ENCODE results near the gene ANGPTL2.

The ANGPTL2 gene

GRCh38 chr9:127075624-127076372, 46.6 kb downstream of the ANGPTL2 start:
- DNase-seq (ENCODE audit: low spot score), result no peak

GRCh38 chr9:127074561-127075548, 47.6 kb downstream of the ANGPTL2 start:
- peak; percentile 41 for DNase-seq (ENCODE audit: low spot score)

- DNase-seq (ENCODE audit: low spot score), result no peak
Observed at GRCh38 chr9:127067603-127068220, 54.7 kb downstream of the ANGPTL2 start.

- no peak for DNase-seq (ENCODE audit: low spot score)
Observed at GRCh38 chr9:127066851-127067136, 55.6 kb downstream of the ANGPTL2 start.

- no peak for DNase-seq (ENCODE audit: low spot score)
Observed at GRCh38 chr9:127066060-127066850, 56.2 kb downstream of the ANGPTL2 start.

GRCh38 chr9:127065592-127065991, 56.8 kb downstream of the ANGPTL2 start:
- DNase-seq (ENCODE audit: low spot score), result no peak

- no peak for DNase-seq (ENCODE audit: low spot score)
Observed at GRCh38 chr9:127064335-127064734, 58.1 kb downstream of the ANGPTL2 start.

GRCh38 chr9:127061411-127061810, 61.0 kb downstream of the ANGPTL2 start:
- no peak for DNase-seq (ENCODE audit: low spot score)

- no peak for DNase-seq (ENCODE audit: low spot score)
Observed at GRCh38 chr9:127059765-127060361, 62.6 kb downstream of the ANGPTL2 start.

GRCh38 chr9:127059030-127059429, 63.4 kb downstream of the ANGPTL2 start:
- no peak for DNase-seq (ENCODE audit: low spot score)

GRCh38 chr9:127058645-127059021, 63.8 kb downstream of the ANGPTL2 start:
- peak; percentile 65 for DNase-seq (ENCODE audit: low spot score)

- DNase-seq (ENCODE audit: low spot score), result no peak
Observed at GRCh38 chr9:127058011-127058644, 64.3 kb downstream of the ANGPTL2 start.

GRCh38 chr9:127056446-127056845, 66.0 kb downstream of the ANGPTL2 start:
- no peak for DNase-seq (ENCODE audit: low spot score)

GRCh38 chr9:127055745-127056402, 66.6 kb downstream of the ANGPTL2 start:
- DNase-seq (ENCODE audit: low spot score), result no peak

GRCh38 chr9:127053960-127054359, 68.5 kb downstream of the ANGPTL2 start:
- no peak for DNase-seq (ENCODE audit: low spot score)

GRCh38 chr9:127053057-127053821, 69.2 kb downstream of the ANGPTL2 start:
- no peak for DNase-seq (ENCODE audit: low spot score)

- no peak for DNase-seq (ENCODE audit: low spot score)
Observed at GRCh38 chr9:127051881-127052595, 70.4 kb downstream of the ANGPTL2 start.

- DNase-seq (ENCODE audit: low spot score), result no peak
Observed at GRCh38 chr9:127050591-127051001, 71.8 kb downstream of the ANGPTL2 start.

GRCh38 chr9:127050152-127050551, 72.3 kb downstream of the ANGPTL2 start:
- DNase-seq (ENCODE audit: low spot score), result no peak
